ENCODE results near the gene PLEKHF1.

DNA sequence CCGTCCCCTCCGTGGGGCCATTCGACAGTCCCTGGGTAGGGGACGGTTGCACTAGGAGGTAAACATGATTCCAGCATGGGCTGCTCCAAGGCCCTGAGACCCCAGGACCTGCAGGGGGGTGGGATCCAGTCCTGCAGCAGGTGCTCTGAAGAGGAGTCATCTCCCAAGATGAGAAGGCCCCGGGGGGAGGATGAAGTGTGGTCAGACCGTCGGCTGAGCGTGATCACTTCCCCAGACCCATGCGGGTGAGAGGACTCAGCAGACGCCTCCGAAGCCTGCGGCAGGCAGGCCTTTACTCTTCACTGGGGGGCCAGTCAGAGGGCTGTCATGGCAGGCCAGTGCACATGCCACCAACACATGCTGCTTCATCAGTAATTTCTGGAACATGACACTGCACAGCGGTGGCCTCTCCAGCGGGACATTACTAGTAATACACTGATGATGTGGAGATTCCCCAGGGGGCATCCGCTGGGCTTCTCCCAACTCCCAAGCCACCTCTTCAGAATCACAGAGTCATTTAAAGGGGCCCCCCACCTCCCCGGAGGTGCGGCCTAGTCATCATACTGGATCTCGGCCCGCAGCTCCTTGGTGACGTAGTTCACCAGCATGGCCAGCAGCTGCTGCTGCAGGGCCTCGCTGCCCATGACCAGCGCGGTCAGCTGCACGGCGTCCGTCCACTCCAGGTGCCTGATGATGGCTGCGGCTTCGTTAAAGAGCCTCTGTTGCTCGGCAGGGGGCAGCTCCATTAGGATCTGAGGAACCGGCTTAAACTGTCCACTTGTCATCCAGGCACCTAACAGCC is 37.1 kb downstream of the PLEKHF1 start:
- TF ChIP-seq, protein P1, sequence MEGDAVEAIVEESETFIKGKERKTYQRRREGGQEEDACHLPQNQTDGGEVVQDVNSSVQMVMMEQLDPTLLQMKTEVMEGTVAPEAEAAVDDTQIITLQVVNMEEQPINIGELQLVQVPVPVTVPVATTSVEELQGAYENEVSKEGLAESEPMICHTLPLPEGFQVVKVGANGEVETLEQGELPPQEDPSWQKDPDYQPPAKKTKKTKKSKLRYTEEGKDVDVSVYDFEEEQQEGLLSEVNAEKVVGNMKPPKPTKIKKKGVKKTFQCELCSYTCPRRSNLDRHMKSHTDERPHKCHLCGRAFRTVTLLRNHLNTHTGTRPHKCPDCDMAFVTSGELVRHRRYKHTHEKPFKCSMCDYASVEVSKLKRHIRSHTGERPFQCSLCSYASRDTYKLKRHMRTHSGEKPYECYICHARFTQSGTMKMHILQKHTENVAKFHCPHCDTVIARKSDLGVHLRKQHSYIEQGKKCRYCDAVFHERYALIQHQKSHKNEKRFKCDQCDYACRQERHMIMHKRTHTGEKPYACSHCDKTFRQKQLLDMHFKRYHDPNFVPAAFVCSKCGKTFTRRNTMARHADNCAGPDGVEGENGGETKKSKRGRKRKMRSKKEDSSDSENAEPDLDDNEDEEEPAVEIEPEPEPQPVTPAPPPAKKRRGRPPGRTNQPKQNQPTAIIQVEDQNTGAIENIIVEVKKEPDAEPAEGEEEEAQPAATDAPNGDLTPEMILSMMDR (IDR thresholded peaks at IDR 0.05), result no peak
- no peak for TF ChIP-seq POLR2A (IDR thresholded peaks at IDR 0.05)
